HG02610 (cell line): ENCODE data around the gene C6orf141.

Experiments
- ATAC-seq: cut with Tn5 transposase; IDR thresholded peaks from one replicate; pipeline ENCODE4 v1.9.1; 2021; ENCODE audit warnings: mild to moderate bottlenecking, moderate library complexity; ENCODE audit not compliant: unreplicated experiment

The C6orf141 gene

GRCh38 chr6:49550492-49551077 is at the start of gene C6orf141:
C6orf141 (plus strand) TSS chr6:49550668; CDS start chr6:49550793, 125 bp downstream.
- ATAC-seq: peak; percentile 78

DNA sequence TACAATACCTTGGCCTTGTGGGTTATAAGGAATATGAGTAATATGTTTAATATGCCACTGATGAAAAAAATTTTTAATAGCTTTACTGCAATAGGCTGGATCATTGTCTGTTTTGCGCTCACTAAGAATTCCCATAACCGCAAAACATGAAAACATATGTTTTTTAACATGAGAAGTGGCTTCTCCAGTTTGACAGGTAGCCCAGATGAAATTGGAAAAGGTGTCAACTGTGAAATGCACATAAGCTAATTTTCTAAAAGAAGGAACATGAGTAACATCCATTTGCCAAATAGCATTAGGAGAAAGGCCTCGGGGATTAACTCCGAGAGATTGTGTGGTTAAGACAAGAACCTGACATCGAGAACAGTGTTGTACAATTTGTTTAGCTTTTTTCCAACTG is 45.8 kb upstream of the C6orf141 start:
- no peak for ATAC-seq

GRCh38 chr6:49506569-49507111 is 43.8 kb upstream of the C6orf141 start:
- no peak for ATAC-seq

- ATAC-seq: no peak
These were observed 41.1 kb upstream of the C6orf141 start for GRCh38 chr6:49509342-49509741.

DNA sequence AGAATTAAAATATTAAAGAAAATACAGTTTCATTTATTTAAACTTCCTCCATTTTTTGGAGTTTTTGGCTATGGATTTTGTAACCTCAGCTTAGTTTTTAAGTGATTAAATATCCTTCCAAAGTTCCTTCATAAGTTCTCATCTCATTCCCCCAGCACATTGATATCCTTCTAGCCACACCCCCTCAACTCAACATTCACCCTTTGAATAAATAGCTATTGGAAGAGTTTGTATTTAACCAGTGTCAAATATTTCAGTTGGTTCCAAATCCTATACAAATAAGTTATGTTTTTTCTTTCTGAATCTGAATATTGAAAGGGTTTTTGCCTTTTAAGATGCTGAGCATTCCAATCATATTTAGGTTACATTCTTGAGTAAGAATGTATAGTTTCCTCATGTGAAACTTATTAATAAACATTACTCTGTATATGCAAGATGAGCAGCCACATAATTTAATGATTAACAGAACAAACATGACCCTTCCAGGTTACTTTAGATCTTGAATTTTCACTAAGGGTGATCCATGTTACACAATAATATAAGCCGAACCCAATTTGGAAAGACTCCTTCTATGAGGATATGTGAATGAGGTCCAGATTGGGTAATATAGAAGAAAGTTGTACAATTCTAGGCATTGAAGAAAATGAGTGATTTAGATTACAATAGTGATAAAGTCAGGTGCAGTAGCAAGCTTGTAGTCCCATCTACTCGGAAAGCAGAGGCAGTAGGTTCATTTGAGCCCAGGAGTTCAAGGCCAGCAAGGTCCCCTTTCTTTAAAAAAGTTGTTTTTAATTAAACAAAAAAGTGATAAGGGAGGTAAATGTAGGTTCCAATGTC is 37.1 kb upstream of the C6orf141 start:
- no peak for ATAC-seq

DNA sequence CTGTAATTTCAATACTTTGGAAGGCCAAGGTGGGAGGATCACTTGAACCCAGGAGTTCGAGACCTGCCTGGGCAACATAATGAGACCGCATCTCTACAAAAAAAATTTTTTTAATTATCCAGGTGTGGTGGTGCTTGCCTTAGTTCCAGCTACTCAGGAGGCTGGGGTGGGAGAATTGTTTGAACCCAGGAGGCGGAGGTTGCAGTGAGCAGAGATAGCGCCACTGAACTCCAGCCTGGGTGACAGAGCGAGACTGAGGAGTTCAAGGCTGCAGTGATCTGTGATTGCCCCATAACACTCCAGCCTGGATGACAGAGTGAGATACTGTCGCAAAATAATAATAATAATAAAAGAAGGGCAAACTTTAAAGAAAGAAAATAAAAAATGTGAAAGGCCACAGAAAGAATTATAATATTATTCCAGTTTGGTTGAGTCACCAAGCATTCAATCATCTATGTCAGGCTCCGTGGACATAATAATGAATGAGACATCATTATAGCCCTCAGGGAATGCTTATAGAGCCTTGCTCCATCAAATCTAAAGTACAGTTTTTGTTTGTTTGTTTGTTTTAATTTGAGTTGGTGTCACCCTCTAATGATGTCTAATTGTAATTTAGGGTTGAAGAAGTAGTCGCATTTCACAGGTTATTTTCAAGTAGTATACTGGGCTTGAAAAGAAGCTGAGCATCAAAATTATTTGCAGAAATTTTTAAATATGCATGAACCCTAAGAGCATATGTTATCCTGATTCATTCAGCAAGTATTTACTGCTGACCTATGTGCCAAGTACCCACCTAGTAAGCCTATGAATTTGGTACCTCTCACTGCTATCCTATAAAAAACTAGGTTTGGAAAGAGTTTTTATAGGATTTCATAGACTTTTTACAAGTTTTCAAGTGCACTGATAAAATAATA is 35.6 kb upstream of the C6orf141 start:
- ATAC-seq: no peak

DNA sequence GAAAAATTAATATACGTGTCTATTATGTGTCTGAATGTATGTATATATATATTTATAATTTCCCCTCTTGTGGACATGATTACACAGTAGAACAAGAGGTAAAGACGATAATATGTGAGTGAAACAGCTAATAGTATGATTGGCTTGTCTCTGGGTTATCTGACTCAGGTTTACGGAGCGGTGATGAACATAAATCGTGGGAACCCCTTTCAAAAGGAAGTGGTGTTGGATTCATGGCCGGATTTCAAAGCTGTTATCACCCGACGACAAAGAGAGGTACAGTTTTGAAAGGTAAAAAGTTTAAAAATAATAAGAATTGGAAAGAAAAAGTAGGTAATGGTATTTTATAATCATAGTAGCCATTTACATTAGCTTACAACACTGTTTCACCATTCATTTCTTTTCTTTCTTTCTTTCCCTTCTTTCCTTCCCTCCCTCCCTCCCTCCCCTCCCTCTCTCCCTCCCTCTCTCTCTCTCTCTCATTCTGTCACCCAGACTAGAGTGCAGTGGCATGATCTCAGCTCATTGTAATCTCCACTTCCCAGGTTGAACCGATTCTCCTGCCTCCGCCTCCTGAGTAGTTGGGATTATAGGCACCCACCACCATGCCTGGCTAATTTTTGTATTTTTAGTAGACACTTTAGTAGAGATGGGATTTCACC is 34.9 kb upstream of the C6orf141 start:
- ATAC-seq: no peak

- ATAC-seq: no peak
These were observed 34.3 kb upstream of the C6orf141 start for GRCh38 chr6:49516147-49516505.

- no peak for ATAC-seq
These were observed 32.5 kb upstream of the C6orf141 start for GRCh38 chr6:49517919-49518318.

DNA sequence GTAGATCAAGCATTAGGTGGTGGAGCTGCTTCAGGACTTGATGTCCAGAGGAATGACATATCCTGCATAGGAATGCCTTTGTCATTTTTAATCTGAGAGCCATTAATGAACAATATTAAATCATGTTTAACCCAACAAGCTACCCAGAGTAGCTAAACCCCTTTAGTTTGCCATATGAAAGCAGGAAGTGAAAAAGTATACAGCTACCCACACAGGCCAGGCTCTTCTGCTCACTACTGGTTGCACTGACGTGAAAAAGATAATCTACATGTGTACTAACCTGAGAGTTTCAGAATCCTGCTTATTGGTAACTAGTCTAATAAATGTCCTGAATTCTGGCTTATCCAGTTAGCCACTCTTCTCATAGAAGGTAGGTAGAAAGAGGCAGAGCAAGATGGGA is 30.8 kb upstream of the C6orf141 start:
- ATAC-seq: peak; percentile 59

- no peak for ATAC-seq
These were observed 27.5 kb upstream of the C6orf141 start for GRCh38 chr6:49522710-49523593.

DNA sequence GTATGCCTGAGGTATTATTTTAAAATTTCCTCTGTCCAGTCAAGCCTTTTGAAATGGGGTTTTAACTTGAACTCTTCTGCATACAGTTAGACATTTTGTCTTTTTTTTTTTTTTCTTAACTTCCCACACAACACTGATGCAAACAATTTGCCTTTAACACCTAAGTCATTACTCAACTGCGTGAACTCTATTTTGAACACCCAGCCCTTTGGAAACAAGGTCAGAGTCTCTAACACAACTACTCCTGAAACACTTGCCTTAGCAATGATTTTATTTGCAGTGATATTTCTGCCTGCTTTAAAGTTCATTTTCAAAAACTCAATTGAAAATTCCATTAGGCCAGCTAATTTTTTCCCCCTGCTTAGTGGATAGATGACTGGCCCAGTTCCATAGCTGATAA is 26.6 kb upstream of the C6orf141 start:
- ATAC-seq: no peak

DNA sequence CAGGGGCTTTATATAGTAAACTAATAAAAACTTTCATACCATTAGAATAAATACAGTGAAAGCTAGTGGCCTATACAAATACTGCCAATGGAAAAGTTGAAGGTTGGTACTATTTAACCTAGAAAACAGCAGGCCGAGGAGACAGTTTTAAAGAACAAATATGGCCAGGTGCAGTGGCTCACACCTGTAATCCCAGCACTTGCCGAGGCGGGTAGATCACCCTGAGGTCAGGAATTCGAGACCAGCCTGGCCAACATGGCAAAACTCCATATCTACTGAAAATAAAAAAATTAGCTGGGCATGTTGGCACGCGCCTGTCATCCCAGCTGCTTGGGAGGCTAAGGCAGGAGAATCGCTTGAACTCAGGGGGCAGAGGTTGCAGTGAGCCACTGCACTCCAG is 25.9 kb upstream of the C6orf141 start:
- ATAC-seq: no peak

GRCh38 chr6:49526598-49526997 is 23.9 kb upstream of the C6orf141 start:
- no peak for ATAC-seq

DNA sequence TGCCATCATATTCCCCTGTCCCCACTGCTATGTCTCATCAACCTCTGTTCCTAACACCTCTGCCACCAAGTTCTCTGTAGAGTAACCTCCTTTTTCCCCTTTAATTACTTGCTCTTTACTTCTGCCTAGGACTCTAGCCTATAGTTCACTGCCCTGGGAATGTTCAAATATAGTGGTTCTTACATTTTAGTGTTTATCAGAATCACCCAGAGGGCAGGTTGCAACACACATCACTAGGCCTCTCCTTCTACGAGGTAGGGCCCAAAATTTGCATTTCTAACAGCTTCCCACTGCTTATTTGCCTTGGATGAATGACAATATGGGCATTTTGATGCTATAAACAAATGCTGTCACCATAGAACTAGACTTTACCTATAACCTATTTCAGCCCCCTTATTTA is 23.1 kb upstream of the C6orf141 start:
- no peak for ATAC-seq

- ATAC-seq: no peak
These were observed 21.9 kb upstream of the C6orf141 start for GRCh38 chr6:49528571-49528970.

- no peak for ATAC-seq
These were observed 20.2 kb upstream of the C6orf141 start for GRCh38 chr6:49530141-49530776.

- peak; percentile 91 for ATAC-seq
These were observed 18.5 kb upstream of the C6orf141 start for GRCh38 chr6:49531774-49532569.
